Upper lobe of left lung (tissue), 4 donors: ENCODE results near the gene CLSTN1.

Experiments used
- POLR2A ChIP-seq, 4 donors: fragments of 450-650 bp; IDR thresholded peaks; one replicate each; pipeline ENCODE4 v1.5.1; 2016 to 2017; ENCODE audit warnings: antibody characterized with exemption in 4 of 4, mild to moderate bottlenecking in 2 of 4
- POLR2AphosphoS5 ChIP-seq, 2 donors: sonication (generic); formaldehyde crosslinking; IDR thresholded peaks; one replicate each; pipeline ENCODE4 v1.5.1; 2017; ENCODE audit warnings: antibody characterized with exemption in 2 of 2
- TF ChIP-seq, protein P1 (sequence below), 6 experiments: fragments of 450-650 bp in 4 of 6; fragments of 200-600 bp in 2 of 6; sonication (generic) in 2 of 6; IDR thresholded peaks; one replicate each; pipeline ENCODE4 v1.5.1; 2016 to 2019; ENCODE audit warnings: antibody characterized with exemption in 6 of 6

DNA sequence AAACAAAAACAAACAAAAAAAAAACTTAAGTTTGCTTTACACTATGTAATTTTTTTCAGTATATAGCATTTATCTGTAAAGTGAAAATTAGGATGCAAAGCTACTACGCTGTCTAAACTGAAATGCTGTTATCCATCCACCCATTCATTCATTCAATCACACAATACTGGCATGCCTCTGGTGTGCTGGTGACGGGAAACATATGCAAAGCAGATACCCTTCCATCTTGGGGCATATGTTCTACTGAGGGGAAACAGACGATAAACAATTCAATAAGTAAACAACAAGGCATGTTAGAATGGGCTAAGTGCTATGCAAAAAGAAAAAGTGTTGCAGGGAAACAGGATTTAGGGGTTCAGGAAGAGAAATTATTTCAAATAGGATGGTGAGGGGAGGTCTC, 3.2 kb downstream of the CLSTN1 start:
- TF ChIP-seq, protein P1, sequence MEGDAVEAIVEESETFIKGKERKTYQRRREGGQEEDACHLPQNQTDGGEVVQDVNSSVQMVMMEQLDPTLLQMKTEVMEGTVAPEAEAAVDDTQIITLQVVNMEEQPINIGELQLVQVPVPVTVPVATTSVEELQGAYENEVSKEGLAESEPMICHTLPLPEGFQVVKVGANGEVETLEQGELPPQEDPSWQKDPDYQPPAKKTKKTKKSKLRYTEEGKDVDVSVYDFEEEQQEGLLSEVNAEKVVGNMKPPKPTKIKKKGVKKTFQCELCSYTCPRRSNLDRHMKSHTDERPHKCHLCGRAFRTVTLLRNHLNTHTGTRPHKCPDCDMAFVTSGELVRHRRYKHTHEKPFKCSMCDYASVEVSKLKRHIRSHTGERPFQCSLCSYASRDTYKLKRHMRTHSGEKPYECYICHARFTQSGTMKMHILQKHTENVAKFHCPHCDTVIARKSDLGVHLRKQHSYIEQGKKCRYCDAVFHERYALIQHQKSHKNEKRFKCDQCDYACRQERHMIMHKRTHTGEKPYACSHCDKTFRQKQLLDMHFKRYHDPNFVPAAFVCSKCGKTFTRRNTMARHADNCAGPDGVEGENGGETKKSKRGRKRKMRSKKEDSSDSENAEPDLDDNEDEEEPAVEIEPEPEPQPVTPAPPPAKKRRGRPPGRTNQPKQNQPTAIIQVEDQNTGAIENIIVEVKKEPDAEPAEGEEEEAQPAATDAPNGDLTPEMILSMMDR (IDR thresholded peaks at IDR 0.05), result no peak
- no peak for TF ChIP-seq POLR2A (IDR thresholded peaks at IDR 0.05)
- TF ChIP-seq POLR2AphosphoS5 (IDR thresholded peaks at IDR 0.05), result no peak
